ENCODE measurements around the gene GSG1L. TPM values are rescaled to one million over a fixed set of nuclear protein-coding genes. Genes with fewer than 3 reads are reported as not detected.

The GSG1L gene
- total and polyA plus RNA-seq, 12 donors: 0.68 to 14.6 (median 3.4) TPM; not detected in 5

DNA sequence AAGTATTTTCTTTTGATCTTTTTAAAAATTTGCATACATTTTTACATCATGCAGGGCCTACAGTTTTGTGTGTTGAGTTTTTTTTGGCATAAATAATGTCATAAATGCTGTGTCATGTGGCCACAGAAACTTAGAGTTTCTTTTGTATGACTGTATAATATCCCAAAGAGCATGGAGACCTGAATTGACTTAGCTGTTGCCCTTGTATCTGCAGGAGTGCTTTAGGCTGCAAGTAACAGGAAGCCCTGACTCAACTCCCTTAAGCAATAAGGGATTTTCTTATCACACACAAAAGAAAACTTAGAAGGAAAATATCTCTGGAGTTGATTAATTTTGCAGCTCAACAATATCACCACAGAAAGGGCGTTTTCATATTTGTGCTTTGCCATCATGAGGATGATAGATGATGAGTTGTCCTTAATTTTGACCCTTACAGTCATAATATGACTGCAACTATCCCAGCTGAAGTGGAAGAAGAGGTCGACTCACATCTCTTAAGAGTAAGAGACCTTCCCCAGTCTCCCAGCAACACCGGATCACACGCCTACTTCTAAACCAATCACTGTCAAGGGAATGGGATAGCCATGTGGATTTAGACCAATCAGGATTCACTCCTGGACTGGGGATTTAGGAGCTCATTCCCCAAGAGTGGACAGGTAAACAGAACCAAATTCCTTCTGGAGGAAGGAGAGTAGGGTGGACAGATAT is 138.9 kb downstream of the GSG1L start:
- DNase-seq: no peak
- no peak for ATAC-seq
- H3K4me1 ChIP-seq: no peaks in the 10 kb centered on the region
- intact Hi-C loops (cut with DNase I): loop anchor here in 1 of 10 donors (1.0 kb wide), 1 partner anchor 37 kb away; no protein-coding TSS in a partner anchor
- no peaks in the 10 kb centered on the region for H3K36me3 ChIP-seq
- TF ChIP-seq, protein P1, sequence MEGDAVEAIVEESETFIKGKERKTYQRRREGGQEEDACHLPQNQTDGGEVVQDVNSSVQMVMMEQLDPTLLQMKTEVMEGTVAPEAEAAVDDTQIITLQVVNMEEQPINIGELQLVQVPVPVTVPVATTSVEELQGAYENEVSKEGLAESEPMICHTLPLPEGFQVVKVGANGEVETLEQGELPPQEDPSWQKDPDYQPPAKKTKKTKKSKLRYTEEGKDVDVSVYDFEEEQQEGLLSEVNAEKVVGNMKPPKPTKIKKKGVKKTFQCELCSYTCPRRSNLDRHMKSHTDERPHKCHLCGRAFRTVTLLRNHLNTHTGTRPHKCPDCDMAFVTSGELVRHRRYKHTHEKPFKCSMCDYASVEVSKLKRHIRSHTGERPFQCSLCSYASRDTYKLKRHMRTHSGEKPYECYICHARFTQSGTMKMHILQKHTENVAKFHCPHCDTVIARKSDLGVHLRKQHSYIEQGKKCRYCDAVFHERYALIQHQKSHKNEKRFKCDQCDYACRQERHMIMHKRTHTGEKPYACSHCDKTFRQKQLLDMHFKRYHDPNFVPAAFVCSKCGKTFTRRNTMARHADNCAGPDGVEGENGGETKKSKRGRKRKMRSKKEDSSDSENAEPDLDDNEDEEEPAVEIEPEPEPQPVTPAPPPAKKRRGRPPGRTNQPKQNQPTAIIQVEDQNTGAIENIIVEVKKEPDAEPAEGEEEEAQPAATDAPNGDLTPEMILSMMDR (IDR thresholded peaks at IDR 0.05): no peak
- no peak overlapping the region for H3K27ac ChIP-seq
- H3K9me3 ChIP-seq: peaks cover 0 to 3% (median 0%) of the 10 kb centered on the region in 11 donors
- WGBS, 2 donors: 59 to 66% methylated on average over 4 of the region's 4 CpGs
- no peak overlapping the region for H3K4me3 ChIP-seq
- peaks cover 0 to 59% (median 7%) of the 10 kb centered on the region in 7 donors for H3K27me3 ChIP-seq

DNA sequence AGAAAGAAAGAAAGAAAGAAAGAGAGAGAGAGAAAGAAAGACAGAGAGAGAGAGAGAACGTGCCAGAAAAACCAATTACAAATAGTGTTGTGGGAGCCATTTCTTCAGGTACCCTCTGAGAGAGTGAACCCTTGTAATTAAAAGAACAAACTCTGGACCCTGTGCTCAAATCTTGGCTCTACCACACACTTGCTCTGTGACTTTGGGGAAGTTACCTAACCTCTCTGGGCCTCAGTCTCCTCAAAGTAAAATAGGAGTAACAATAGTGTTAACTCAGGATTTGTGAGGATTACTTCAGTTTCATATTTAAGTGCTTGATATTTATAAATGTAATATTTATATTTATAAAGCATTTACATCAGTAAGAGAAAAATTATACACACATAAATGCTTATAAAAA is 139.8 kb downstream of the GSG1L start:
- intact Hi-C loops (cut with DNase I): no loop called here
- Histone ChIP-seq H3K27me3 (peaks cover 0 to 51% (median 7%) of the 10 kb centered on the region in 7 donors), H3K9me3 (peaks cover 0 to 3% (median 0%) of the 10 kb centered on the region in 11 donors), H3K4me1 (no peaks in the 10 kb centered on the region), H3K27ac (no peak overlapping the region), H3K36me3 (no peaks in the 10 kb centered on the region), H3K4me3 (no peak overlapping the region)
- 70 to 84% methylated on average over 1 of the region's 1 CpG for WGBS, 2 donors
- DNase-seq: no peak
- ATAC-seq: no peak
- TF ChIP-seq, protein P1 (IDR thresholded peaks at IDR 0.05): no peak

DNA sequence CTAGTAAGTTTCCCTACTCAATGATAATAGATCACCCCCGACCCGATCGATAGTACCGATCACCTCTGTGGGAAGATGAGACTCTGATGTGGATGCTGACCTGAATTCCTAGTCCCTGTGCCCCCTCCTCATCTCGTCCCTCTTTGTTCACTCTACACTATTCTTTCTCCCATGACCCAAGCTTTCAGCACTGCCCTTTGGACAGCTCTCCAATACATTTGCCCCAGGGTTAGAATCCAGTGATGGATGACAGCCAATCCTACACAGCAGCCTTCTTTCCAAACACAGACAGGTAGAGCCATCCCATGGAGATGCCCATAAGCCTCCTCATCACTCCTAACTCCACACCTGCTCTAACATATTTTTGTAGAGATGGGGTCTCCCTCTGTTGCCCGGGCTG is 141.1 kb downstream of the GSG1L start:
- H3K27me3 ChIP-seq: peaks cover 0 to 49% (median 7%) of the 10 kb centered on the region in 7 donors
- WGBS, 2 donors: 66 to 67% methylated on average over 6 of the region's 6 CpGs

DNA sequence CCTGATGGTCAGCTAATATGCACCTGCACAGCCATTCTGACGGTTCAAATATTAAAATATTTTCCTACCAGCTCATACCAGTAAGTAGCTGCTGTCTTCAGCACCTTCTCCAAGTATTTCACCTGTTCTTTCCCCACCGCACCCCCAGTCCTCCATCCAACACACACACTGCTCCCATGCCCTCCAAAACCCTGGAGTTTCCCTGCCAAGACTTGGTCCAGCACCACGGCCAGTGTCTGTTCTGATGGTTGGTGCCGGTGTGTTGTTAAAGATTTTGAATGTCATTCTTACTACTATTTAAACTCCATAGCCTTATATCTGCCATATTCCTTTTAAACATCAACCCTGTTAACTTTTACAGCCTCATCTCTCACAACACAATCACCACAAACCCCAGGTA is 142.4 kb downstream of the GSG1L start:
- ATAC-seq (no peak), DNase-seq (no peak)
- 60 to 66% methylated on average over 4 of the region's 4 CpGs for WGBS, 2 donors
- Histone ChIP-seq H3K4me3 (no peak overlapping the region), H3K9me3 (peaks cover 0 to 3% (median 0%) of the 10 kb centered on the region in 11 donors), H3K27me3 (peaks cover 0 to 53% (median 7%) of the 10 kb centered on the region in 7 donors), H3K27ac (no peak overlapping the region), H3K36me3 (no peaks in the 10 kb centered on the region), H3K4me1 (no peaks in the 10 kb centered on the region)
- TF ChIP-seq, protein P1 (IDR thresholded peaks at IDR 0.05): no peak
- intact Hi-C loops (cut with DNase I): no loop called here

More for the DNA sequence above, 141.1 kb downstream of the GSG1L start:
- TF ChIP-seq, protein P1 (IDR thresholded peaks at IDR 0.05): no peak
- Histone ChIP-seq H3K36me3 (no peaks in the 10 kb centered on the region), H3K9me3 (peaks cover 0 to 3% (median 0%) of the 10 kb centered on the region in 11 donors), H3K4me3 (no peak overlapping the region), H3K4me1 (no peaks in the 10 kb centered on the region), H3K27ac (no peak overlapping the region)
- intact Hi-C loops (cut with DNase I): no loop called here
- ATAC-seq: no peak
- DNase-seq: no peak
